Activated T-helper 2 cell treated with anti-CD3 and anti-CD28 coated beads, Interferon-gamma antibody, Interleukin-2, Interleukin-4, amounts not matched to agents 10 μg/mL and 5 μg/mL and 100 μg/mL, durations not matched to agents 14 hours and 24 hours and 36 hours (primary cell): ENCODE results near the gene OSBPL5. TPM values are rescaled to one million over a fixed set of nuclear protein-coding genes. Genes with fewer than 3 reads are reported as not detected.

Source experiments
- DNase-seq: peaks from one replicate; pipeline ENCODE4 v3.0.0; 2021; ENCODE audit warnings: low spot score
- H3K27ac Mint-ChIP-seq: one replicate; pipeline ENCODE4 v1.8.0; 2021; ENCODE audit warnings: mixed read lengths
- H3K27me3 Mint-ChIP-seq: one replicate; pipeline ENCODE4 v1.8.0; 2021; ENCODE audit warnings: low read depth, mixed read lengths
- H3K36me3 Mint-ChIP-seq: one replicate; pipeline ENCODE4 v1.8.0; 2021; ENCODE audit warnings: low read depth, mixed read lengths
- H3K4me1 Mint-ChIP-seq: one replicate; pipeline ENCODE4 v1.8.0; 2021; ENCODE audit warnings: low read depth, mixed read lengths
- H3K4me3 Mint-ChIP-seq: one replicate; pipeline ENCODE4 v1.8.0; 2021; ENCODE audit warnings: low read depth, mild to moderate bottlenecking, moderate library complexity, mixed read lengths
- H3K9me3 Mint-ChIP-seq: one replicate; pipeline ENCODE4 v1.8.0; 2021; ENCODE audit warnings: mixed read lengths
- intact Hi-C: fragments of 100-400 bp; cut with micrococcal nuclease; formaldehyde crosslinking; loops from one replicate; pipeline ENCODE4 v1.15.1; 2023
- total RNA-seq: library from RNA; stranded (reverse); gene quantifications from 2 replicates; pipeline ENCODE4 v1.2.3, GENCODE V29; 2022

OSBPL5 gene
- total RNA-seq, 1 donor from 2014 or later, result 2.3 TPM

GRCh38 chr11:3202305-3202704 is 37.2 kb upstream of the OSBPL5 start:
- no peak overlapping the region for H3K4me3 Mint-ChIP-seq
- H3K36me3 Mint-ChIP-seq, result no peaks in the 10 kb centered on the region
- no peaks in the 10 kb centered on the region for H3K4me1 Mint-ChIP-seq
- intact Hi-C loops, result no loop called here
- no peak for DNase-seq
- peaks cover 7% of the 10 kb centered on the region for H3K27me3 Mint-ChIP-seq
- no peak overlapping the region for H3K27ac Mint-ChIP-seq
- H3K9me3 Mint-ChIP-seq, result no peaks in the 10 kb centered on the region

- Mint-ChIP-seq H3K36me3 (no peaks in the 10 kb centered on the region), H3K27me3 (peaks cover 7% of the 10 kb centered on the region), H3K9me3 (no peaks in the 10 kb centered on the region), H3K27ac (no peak overlapping the region), H3K4me3 (no peak overlapping the region), H3K4me1 (no peaks in the 10 kb centered on the region)
- no peak for DNase-seq
- intact Hi-C loops, result no loop called here
These were observed 36.6 kb upstream of the OSBPL5 start for GRCh38 chr11:3201677-3202181.

GRCh38 chr11:3201112-3201581 is 36.0 kb upstream of the OSBPL5 start:
- DNase-seq, result no peak
- H3K4me1 Mint-ChIP-seq, result no peaks in the 10 kb centered on the region
- no peak overlapping the region for H3K4me3 Mint-ChIP-seq
- intact Hi-C loops, result no loop called here
- no peaks in the 10 kb centered on the region for H3K9me3 Mint-ChIP-seq
- H3K27ac Mint-ChIP-seq, result no peak overlapping the region
- H3K27me3 Mint-ChIP-seq, result peaks cover 7% of the 10 kb centered on the region
- no peaks in the 10 kb centered on the region for H3K36me3 Mint-ChIP-seq

GRCh38 chr11:3200388-3201111 is 35.4 kb upstream of the OSBPL5 start:
- Mint-ChIP-seq H3K4me1 (no peaks in the 10 kb centered on the region), H3K4me3 (no peak overlapping the region), H3K27ac (no peak overlapping the region), H3K36me3 (no peaks in the 10 kb centered on the region), H3K9me3 (no peaks in the 10 kb centered on the region), H3K27me3 (peaks cover 7% of the 10 kb centered on the region)
- intact Hi-C loops, result no loop called here
- DNase-seq, result no peak

GRCh38 chr11:3199537-3200295 is 34.6 kb upstream of the OSBPL5 start:
- H3K9me3 Mint-ChIP-seq, result no peaks in the 10 kb centered on the region
- H3K27ac Mint-ChIP-seq, result no peak overlapping the region
- intact Hi-C loops, result no loop called here
- no peak for DNase-seq
- H3K27me3 Mint-ChIP-seq, result peaks cover 5% of the 10 kb centered on the region
- H3K4me1 Mint-ChIP-seq, result no peaks in the 10 kb centered on the region
- no peaks in the 10 kb centered on the region for H3K36me3 Mint-ChIP-seq
- H3K4me3 Mint-ChIP-seq, result no peak overlapping the region

GRCh38 chr11:3198815-3199214 is 33.7 kb upstream of the OSBPL5 start:
- Mint-ChIP-seq H3K36me3 (no peaks in the 10 kb centered on the region), H3K4me1 (no peaks in the 10 kb centered on the region), H3K27ac (no peak overlapping the region), H3K4me3 (no peak overlapping the region), H3K27me3 (peaks cover 5% of the 10 kb centered on the region), H3K9me3 (no peaks in the 10 kb centered on the region)
- no peak for DNase-seq
- intact Hi-C loops, result no loop called here

- Mint-ChIP-seq H3K27me3 (peaks cover 5% of the 10 kb centered on the region), H3K4me3 (no peak overlapping the region), H3K36me3 (no peaks in the 10 kb centered on the region), H3K4me1 (no peaks in the 10 kb centered on the region), H3K27ac (no peak overlapping the region), H3K9me3 (no peaks in the 10 kb centered on the region)
- intact Hi-C loops, result no loop called here
- DNase-seq, result no peak
These were observed 32.9 kb upstream of the OSBPL5 start for GRCh38 chr11:3197878-3198528.

GRCh38 chr11:3197044-3197695 is 32.1 kb upstream of the OSBPL5 start:
- Mint-ChIP-seq H3K27me3 (no peaks in the 10 kb centered on the region), H3K36me3 (no peaks in the 10 kb centered on the region), H3K4me1 (no peaks in the 10 kb centered on the region), H3K27ac (no peak overlapping the region), H3K4me3 (no peak overlapping the region), H3K9me3 (no peaks in the 10 kb centered on the region)
- no peak for DNase-seq
- intact Hi-C loops, result no loop called here

- Mint-ChIP-seq H3K27ac (no peak overlapping the region), H3K4me3 (no peak overlapping the region), H3K9me3 (no peaks in the 10 kb centered on the region), H3K4me1 (no peaks in the 10 kb centered on the region), H3K27me3 (no peaks in the 10 kb centered on the region), H3K36me3 (no peaks in the 10 kb centered on the region)
- intact Hi-C loops, result no loop called here
- DNase-seq, result no peak
These were observed 31.3 kb upstream of the OSBPL5 start for GRCh38 chr11:3196161-3197043.

- Mint-ChIP-seq H3K4me1 (no peaks in the 10 kb centered on the region), H3K9me3 (no peaks in the 10 kb centered on the region), H3K4me3 (no peak overlapping the region), H3K27ac (no peak overlapping the region), H3K27me3 (no peaks in the 10 kb centered on the region), H3K36me3 (no peaks in the 10 kb centered on the region)
- intact Hi-C loops, result no loop called here
- no peak for DNase-seq
These were observed 30.4 kb upstream of the OSBPL5 start for GRCh38 chr11:3195251-3196160.

- Mint-ChIP-seq H3K4me3 (no peak overlapping the region), H3K36me3 (no peaks in the 10 kb centered on the region), H3K27me3 (no peaks in the 10 kb centered on the region), H3K4me1 (no peaks in the 10 kb centered on the region), H3K9me3 (no peaks in the 10 kb centered on the region), H3K27ac (no peak overlapping the region)
- DNase-seq, result no peak
- intact Hi-C loops, result no loop called here
These were observed 29.1 kb upstream of the OSBPL5 start for GRCh38 chr11:3194016-3194816.
